ENCODE results near the gene RASAL2. TPM values are rescaled to one million over a fixed set of nuclear protein-coding genes. Genes with fewer than 3 reads are reported as not detected.

The RASAL2 gene
- polyA plus RNA-seq, 2 of the 4 experiments (the other 2 are of a cell fraction) = 7.1 to 17.6 TPM

DNA sequence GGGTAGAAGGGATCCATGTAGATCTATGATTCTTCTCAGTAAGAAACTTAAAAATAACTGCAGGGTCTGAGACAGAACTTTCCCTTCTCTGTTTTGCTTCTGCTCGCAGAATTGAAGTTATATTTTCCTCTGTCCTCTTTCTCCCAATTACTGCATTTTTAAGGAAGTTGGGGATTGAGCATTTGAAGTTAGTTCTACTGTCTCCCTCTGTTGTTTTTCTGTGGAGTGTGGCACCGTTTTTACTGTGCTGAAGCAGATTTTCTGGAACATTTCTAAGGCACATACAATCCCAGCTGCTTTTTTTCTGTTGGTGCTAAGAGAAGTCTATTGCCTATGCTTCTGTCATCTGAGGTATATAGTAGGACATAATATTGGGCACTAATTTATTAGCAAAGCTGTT is 43.3 kb downstream of the RASAL2 start:
- DNase-seq (ENCODE audit: low read depth in 1 of 2, low spot score in 1 of 2) (no peak), FAIRE-seq (no peak), ATAC-seq (no peak)
- WGBS (ENCODE audit: missing lambda C conversion rate) = 60% methylated on average over 2 of the region's 2 CpGs
- TF ChIP-seq RAD21 (conservative IDR thresholded peaks at IDR 0.05 in 1 of 2, IDR thresholded peaks at IDR 0.05 in 1 of 2) (no peak), TP53 (CRISPR knock-in tag; IDR thresholded peaks at IDR 0.05) (no peak), CHD2 (IDR thresholded peaks at IDR 0.05; ENCODE audit: low read length, partially characterized antibody) (no peak), TFCP2L1 (CRISPR knock-in tag; IDR thresholded peaks at IDR 0.05) (no peak), HEYL (CRISPR knock-in tag; IDR thresholded peaks at IDR 0.05) (no peak), HOXB13 (CRISPR knock-in tag; IDR thresholded peaks at IDR 0.05; ENCODE audit: low read depth) (no peak), RARB (CRISPR knock-in tag; IDR thresholded peaks at IDR 0.05) (no peak), MAFK (IDR thresholded peaks at IDR 0.05; ENCODE audit: partially characterized antibody) (no peak), CEBPB (IDR thresholded peaks at IDR 0.05) (no peak), JUNB (IDR thresholded peaks at IDR 0.05) (no peak), ZNF302 (CRISPR knock-in tag; IDR thresholded peaks at IDR 0.05) (no peak), FOSB (CRISPR knock-in tag; IDR thresholded peaks at IDR 0.05) (no peak), BHLHE40 (IDR thresholded peaks at IDR 0.05; ENCODE audit: low read depth, low read length) (no peak)
- TF ChIP-seq, protein P1, sequence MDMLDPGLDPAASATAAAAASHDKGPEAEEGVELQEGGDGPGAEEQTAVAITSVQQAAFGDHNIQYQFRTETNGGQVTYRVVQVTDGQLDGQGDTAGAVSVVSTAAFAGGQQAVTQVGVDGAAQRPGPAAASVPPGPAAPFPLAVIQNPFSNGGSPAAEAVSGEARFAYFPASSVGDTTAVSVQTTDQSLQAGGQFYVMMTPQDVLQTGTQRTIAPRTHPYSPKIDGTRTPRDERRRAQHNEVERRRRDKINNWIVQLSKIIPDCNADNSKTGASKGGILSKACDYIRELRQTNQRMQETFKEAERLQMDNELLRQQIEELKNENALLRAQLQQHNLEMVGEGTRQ (IDR thresholded peaks at IDR 0.05) = no peak
- TF ChIP-seq, protein P2, sequence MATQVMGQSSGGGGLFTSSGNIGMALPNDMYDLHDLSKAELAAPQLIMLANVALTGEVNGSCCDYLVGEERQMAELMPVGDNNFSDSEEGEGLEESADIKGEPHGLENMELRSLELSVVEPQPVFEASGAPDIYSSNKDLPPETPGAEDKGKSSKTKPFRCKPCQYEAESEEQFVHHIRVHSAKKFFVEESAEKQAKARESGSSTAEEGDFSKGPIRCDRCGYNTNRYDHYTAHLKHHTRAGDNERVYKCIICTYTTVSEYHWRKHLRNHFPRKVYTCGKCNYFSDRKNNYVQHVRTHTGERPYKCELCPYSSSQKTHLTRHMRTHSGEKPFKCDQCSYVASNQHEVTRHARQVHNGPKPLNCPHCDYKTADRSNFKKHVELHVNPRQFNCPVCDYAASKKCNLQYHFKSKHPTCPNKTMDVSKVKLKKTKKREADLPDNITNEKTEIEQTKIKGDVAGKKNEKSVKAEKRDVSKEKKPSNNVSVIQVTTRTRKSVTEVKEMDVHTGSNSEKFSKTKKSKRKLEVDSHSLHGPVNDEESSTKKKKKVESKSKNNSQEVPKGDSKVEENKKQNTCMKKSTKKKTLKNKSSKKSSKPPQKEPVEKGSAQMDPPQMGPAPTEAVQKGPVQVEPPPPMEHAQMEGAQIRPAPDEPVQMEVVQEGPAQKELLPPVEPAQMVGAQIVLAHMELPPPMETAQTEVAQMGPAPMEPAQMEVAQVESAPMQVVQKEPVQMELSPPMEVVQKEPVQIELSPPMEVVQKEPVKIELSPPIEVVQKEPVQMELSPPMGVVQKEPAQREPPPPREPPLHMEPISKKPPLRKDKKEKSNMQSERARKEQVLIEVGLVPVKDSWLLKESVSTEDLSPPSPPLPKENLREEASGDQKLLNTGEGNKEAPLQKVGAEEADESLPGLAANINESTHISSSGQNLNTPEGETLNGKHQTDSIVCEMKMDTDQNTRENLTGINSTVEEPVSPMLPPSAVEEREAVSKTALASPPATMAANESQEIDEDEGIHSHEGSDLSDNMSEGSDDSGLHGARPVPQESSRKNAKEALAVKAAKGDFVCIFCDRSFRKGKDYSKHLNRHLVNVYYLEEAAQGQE (IDR thresholded peaks at IDR 0.05) = no peak
- TF ChIP-seq, protein P3, sequence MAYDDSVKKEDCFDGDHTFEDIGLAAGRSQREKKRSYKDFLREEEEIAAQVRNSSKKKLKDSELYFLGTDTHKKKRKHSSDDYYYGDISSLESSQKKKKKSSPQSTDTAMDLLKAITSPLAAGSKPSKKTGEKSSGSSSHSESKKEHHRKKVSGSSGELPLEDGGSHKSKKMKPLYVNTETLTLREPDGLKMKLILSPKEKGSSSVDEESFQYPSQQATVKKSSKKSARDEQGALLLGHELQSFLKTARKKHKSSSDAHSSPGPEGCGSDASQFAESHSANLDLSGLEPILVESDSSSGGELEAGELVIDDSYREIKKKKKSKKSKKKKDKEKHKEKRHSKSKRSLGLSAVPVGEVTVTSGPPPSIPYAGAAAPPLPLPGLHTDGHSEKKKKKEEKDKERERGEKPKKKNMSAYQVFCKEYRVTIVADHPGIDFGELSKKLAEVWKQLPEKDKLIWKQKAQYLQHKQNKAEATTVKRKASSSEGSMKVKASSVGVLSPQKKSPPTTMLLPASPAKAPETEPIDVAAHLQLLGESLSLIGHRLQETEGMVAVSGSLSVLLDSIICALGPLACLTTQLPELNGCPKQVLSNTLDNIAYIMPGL (CRISPR knock-in tag; IDR thresholded peaks at IDR 0.05; ENCODE audit: borderline replicate concordance) = no peak
- TF ChIP-seq, protein P4, sequence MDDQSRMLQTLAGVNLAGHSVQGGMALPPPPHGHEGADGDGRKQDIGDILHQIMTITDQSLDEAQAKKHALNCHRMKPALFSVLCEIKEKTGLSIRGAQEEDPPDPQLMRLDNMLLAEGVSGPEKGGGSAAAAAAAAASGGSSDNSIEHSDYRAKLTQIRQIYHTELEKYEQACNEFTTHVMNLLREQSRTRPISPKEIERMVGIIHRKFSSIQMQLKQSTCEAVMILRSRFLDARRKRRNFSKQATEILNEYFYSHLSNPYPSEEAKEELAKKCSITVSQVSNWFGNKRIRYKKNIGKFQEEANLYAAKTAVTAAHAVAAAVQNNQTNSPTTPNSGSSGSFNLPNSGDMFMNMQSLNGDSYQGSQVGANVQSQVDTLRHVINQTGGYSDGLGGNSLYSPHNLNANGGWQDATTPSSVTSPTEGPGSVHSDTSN (IDR thresholded peaks at IDR 0.05) = no peak
- TF ChIP-seq, protein P5, sequence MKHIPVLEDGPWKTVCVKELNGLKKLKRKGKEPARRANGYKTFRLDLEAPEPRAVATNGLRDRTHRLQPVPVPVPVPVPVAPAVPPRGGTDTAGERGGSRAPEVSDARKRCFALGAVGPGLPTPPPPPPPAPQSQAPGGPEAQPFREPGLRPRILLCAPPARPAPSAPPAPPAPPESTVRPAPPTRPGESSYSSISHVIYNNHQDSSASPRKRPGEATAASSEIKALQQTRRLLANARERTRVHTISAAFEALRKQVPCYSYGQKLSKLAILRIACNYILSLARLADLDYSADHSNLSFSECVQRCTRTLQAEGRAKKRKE (CRISPR knock-in tag; IDR thresholded peaks at IDR 0.05; ENCODE audit: low read depth) = no peak
- TF ChIP-seq, protein P6, sequence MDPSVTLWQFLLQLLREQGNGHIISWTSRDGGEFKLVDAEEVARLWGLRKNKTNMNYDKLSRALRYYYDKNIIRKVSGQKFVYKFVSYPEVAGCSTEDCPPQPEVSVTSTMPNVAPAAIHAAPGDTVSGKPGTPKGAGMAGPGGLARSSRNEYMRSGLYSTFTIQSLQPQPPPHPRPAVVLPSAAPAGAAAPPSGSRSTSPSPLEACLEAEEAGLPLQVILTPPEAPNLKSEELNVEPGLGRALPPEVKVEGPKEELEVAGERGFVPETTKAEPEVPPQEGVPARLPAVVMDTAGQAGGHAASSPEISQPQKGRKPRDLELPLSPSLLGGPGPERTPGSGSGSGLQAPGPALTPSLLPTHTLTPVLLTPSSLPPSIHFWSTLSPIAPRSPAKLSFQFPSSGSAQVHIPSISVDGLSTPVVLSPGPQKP (IDR thresholded peaks at IDR 0.05; ENCODE audit: low read depth, low read length) = no peak
- H3K4me3 ChIP-seq = no peak overlapping the region
- ChIA-PET CTCF (interaction anchor here (0.6 kb wide), 1 partner anchor 57 kb away, joined by 3 read pairs; no protein-coding TSS in a partner anchor), POLR2A (interaction anchor here (0.5 kb wide), 1 partner anchor 69 kb away, joined by 3 read pairs; no protein-coding TSS in a partner anchor)
- no peaks in the 10 kb centered on the region for H3K9me3 ChIP-seq
- H3K4me1 ChIP-seq = peaks cover 16% of the 10 kb centered on the region; the same call in 2 of the 3 replicates
- H3K27ac ChIP-seq = no peak overlapping the region
- no peak overlapping the region for H3K4me2 ChIP-seq

Measured in A549 (cell line).